GM13977 (cell line): Measurements from ENCODE around the gene ZHX3.

ENCODE experiments used
- DNase-seq: peaks from one replicate; pipeline ENCODE4 v3.0.0; 2012; ENCODE audit warnings: low spot score
- CTCF ChIP-seq: IDR thresholded peaks from 2 replicates; pipeline ENCODE4 v1.5.1; 2012; ENCODE audit warnings: mild to moderate bottlenecking, control low read depth; ENCODE audit not compliant: insufficient read depth; ENCODE audit errors: extremely low read depth, missing control alignments
- in situ Hi-C: fragments of 300-500 bp; cut with MboI; formaldehyde crosslinking; loops from one replicate; pipeline ENCODE4 v1.12.0; 2022; ENCODE audit warnings: low sequenced_read_pairs, low pct_unique_long_range_greater_than_20kb, mixed read lengths, inconsistent platforms; ENCODE audit not compliant: unreplicated experiment

Gene ZHX3

GRCh38 chr20:41154436-41155176, 162.9 kb downstream of the ZHX3 start:
- no peak for DNase-seq
- in situ Hi-C loops, result no loop called here
- TF ChIP-seq CTCF, result no peak

GRCh38 chr20:41152108-41152757, 165.3 kb downstream of the ZHX3 start:
- no peak for TF ChIP-seq CTCF
- no peak for DNase-seq
- in situ Hi-C loops, result no loop called here

GRCh38 chr20:41151134-41151869, 166.2 kb downstream of the ZHX3 start:
- in situ Hi-C loops, result no loop called here
- no peak for DNase-seq
- no peak for TF ChIP-seq CTCF

GRCh38 chr20:41150664-41151063, 166.9 kb downstream of the ZHX3 start:
- no peak for DNase-seq
- in situ Hi-C loops, result no loop called here
- TF ChIP-seq CTCF, result no peak

GRCh38 chr20:41148942-41149341, 168.6 kb downstream of the ZHX3 start:
- in situ Hi-C loops, result no loop called here
- no peak for DNase-seq
- no peak for TF ChIP-seq CTCF

- no peak for DNase-seq
- TF ChIP-seq CTCF, result no peak
- in situ Hi-C loops, result no loop called here
These were observed 169.8 kb downstream of the ZHX3 start for GRCh38 chr20:41147767-41148191.
